Measurements from ENCODE around the gene CNGB1. TPM values are rescaled to one million over a fixed set of nuclear protein-coding genes. Genes with fewer than 3 reads are reported as not detected.

Gene CNGB1
- 1 to 10 TPM in 1 of 4 donors, under 1 TPM in 3; 0.14 to 1.9 (median 0.87) TPM for total RNA-seq

DNA sequence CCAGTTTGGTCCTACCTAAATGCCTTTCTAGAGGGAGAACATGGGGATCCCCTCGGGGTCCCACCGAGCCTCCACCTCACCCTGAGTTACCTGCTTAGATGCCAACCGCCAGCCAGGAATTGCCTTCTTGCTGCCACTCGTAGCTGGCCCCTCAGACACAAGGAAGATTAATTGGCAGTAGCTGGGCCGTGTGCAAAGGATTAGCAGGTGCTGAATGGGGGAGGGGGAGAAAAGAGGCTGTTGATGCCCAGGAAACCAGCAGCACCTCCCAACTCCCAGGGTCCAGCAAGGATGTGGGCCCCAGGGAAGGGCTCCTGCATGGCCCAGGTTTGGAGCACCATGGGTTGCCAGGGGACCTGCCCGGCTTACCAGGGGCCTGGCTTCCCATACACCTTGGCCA is at the start of gene CNGB1:
TSS of gene CNGB1 (minus strand) at position 159 of the 400 bp plus-strand sequence. CDS start 3,842 bp downstream, outside the sequence.
- Histone ChIP-seq H3K4me3 (no peak within 1 kb of the TSS), H3K4me1 (no peaks in the 10 kb centered on the region), H3K9me3 (no peaks in the 10 kb centered on the region), H3K27ac (no peak within 1 kb of the TSS), H3K36me3 (no peaks in the 10 kb centered on the region), H3K27me3 (no peaks in the 10 kb centered on the region)
- intact Hi-C loops (cut with DNase I; ENCODE audit: low total_unique reads) (no loop called here), in situ Hi-C loops (cut with MboI; ENCODE audit: low pct_ligation_motif_present in 1 of 4, low pct_unique_long_range_greater_than_20kb in 1 of 4, low sequenced_read_pairs in 3 of 4) (no loop called here)
- no peak for DNase-seq
- no peak for TF ChIP-seq CTCF (IDR thresholded peaks at IDR 0.05)
- no peak for TF ChIP-seq EP300 (IDR thresholded peaks at IDR 0.05; ENCODE audit: low read depth)
- no peak for TF ChIP-seq POLR2AphosphoS5 (IDR thresholded peaks at IDR 0.05)
- no peak for TF ChIP-seq POLR2A (IDR thresholded peaks at IDR 0.05)
- WGBS, 2 donors (ENCODE audit: low coverage in 1 of 2) = 67 to 83% methylated on average over 4 to 6 of the region's 6 CpGs

- intact Hi-C loops (cut with DNase I; ENCODE audit: low total_unique reads) (loop anchor here (5.0 to 10.0 kb wide), 2 partner anchors 102 to 265 kb away; no protein-coding TSS in a partner anchor), in situ Hi-C loops (cut with MboI; ENCODE audit: low pct_ligation_motif_present in 1 of 4, low pct_unique_long_range_greater_than_20kb in 1 of 4, low sequenced_read_pairs in 3 of 4) (loop anchor here in 3 of 4 donors (5.0 to 25.0 kb wide), 6 partner anchors 105 to 642 kb away; partner anchors contain the start of gene CFAP20 (in 3 of the 3))
- H3K4me3 ChIP-seq = no peak overlapping the region
- H3K27me3 ChIP-seq = no peaks in the 10 kb centered on the region
- no peaks in the 10 kb centered on the region for H3K9me3 ChIP-seq
- TF ChIP-seq CTCF (IDR thresholded peaks at IDR 0.05) (no peak), EP300 (IDR thresholded peaks at IDR 0.05; ENCODE audit: low read depth) (no peak), POLR2A (IDR thresholded peaks at IDR 0.05) (no peak), POLR2AphosphoS5 (IDR thresholded peaks at IDR 0.05) (no peak)
- H3K27ac ChIP-seq = no peak overlapping the region
- peaks cover 18 to 37% (median 29%) of the 10 kb centered on the region in 4 donors for H3K4me1 ChIP-seq
- DNase-seq = no peak
- 86% methylated on average over 8 of the region's 8 CpGs; no CpG with 5 or more reads in 1 of the 2 donors for WGBS, 2 donors (ENCODE audit: low coverage in 1 of 2)
- no peaks in the 10 kb centered on the region for H3K36me3 ChIP-seq
Observed at GRCh38 chr16:58019866-58020538, 49.1 kb upstream of the CNGB1 start.

- Histone ChIP-seq H3K27me3 (no peaks in the 10 kb centered on the region), H3K4me1 (peaks cover 18 to 25% (median 19%) of the 10 kb centered on the region in 4 donors), H3K9me3 (no peaks in the 10 kb centered on the region), H3K36me3 (no peaks in the 10 kb centered on the region), H3K27ac (no peak overlapping the region), H3K4me3 (no peak overlapping the region)
- WGBS, 2 donors (ENCODE audit: low coverage in 1 of 2) = 84% methylated on average over 7 of the region's 7 CpGs; no CpG with 5 or more reads in 1 of the 2 donors
- no peak for TF ChIP-seq POLR2AphosphoS5 (IDR thresholded peaks at IDR 0.05)
- no peak for TF ChIP-seq POLR2A (IDR thresholded peaks at IDR 0.05)
- no peak for TF ChIP-seq CTCF (IDR thresholded peaks at IDR 0.05)
- no peak for TF ChIP-seq EP300 (IDR thresholded peaks at IDR 0.05; ENCODE audit: low read depth)
- in situ Hi-C loops (cut with MboI; ENCODE audit: low pct_ligation_motif_present in 1 of 4, low pct_unique_long_range_greater_than_20kb in 1 of 4, low sequenced_read_pairs in 3 of 4) (loop anchor here in 3 of 4 donors (10.0 to 25.0 kb wide), 5 partner anchors 106 to 643 kb away; partner anchors contain the start of gene CFAP20 (in 1 of the 3)), intact Hi-C loops (cut with DNase I; ENCODE audit: low total_unique reads) (loop anchor here (10.0 kb wide), 1 partner anchor 264 kb away; no protein-coding TSS in a partner anchor)
- DNase-seq = no peak
Observed at GRCh38 chr16:58018803-58019202, 47.9 kb upstream of the CNGB1 start.

DNA sequence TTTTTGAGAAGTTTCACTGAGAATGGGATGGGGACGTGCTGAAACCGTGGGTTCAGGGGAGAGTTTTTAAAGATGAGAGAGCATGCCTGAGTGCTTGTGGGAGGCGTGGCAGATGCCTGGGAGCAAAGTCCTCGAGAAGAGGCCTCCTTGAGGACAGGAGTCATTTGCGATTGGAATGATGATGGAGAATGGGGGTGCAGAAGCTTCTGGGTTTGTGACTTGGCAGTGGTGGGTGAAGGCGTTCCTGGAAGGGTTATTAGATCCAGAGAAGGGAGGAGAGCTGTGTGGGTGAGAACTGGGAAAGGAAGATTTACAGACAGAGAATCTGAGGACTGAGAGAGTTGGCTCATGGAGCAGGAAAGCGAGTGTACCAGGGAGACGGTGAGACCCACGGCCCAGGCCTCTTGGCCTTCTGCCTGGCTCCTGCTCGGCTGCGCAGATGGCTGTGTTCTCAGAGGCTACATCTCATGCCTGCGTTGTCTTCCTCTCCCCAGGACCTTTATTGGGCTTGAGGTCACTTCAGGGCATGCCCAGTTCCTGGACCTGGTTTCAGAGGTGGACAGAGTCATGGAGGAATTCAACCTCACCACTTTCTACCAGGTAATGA is 46.0 kb upstream of the CNGB1 start:
- intact Hi-C loops (cut with DNase I; ENCODE audit: low total_unique reads) (loop anchor here (10.0 kb wide), 1 partner anchor 262 kb away; no protein-coding TSS in a partner anchor), in situ Hi-C loops (cut with MboI; ENCODE audit: low pct_ligation_motif_present in 1 of 4, low pct_unique_long_range_greater_than_20kb in 1 of 4, low sequenced_read_pairs in 3 of 4) (loop anchor here in 3 of 4 donors (10.0 to 25.0 kb wide), 5 partner anchors 108 to 645 kb away; partner anchors contain the start of gene CFAP20 (in 1 of the 3))
- Histone ChIP-seq H3K9me3 (no peaks in the 10 kb centered on the region), H3K36me3 (no peaks in the 10 kb centered on the region), H3K4me3 (no peak overlapping the region), H3K27me3 (no peaks in the 10 kb centered on the region), H3K27ac (no peak overlapping the region), H3K4me1 (peaks cover under 1 to 6% (median 2%) of the 10 kb centered on the region in 4 donors)
- TF ChIP-seq POLR2A (IDR thresholded peaks at IDR 0.05) = no peak
- no peak for TF ChIP-seq POLR2AphosphoS5 (IDR thresholded peaks at IDR 0.05)
- no peak for TF ChIP-seq CTCF (IDR thresholded peaks at IDR 0.05)
- TF ChIP-seq EP300 (IDR thresholded peaks at IDR 0.05; ENCODE audit: low read depth) = no peak
- no peak for DNase-seq
- 38 to 59% methylated on average over 4 to 12 of the region's 12 CpGs for WGBS, 2 donors (ENCODE audit: low coverage in 1 of 2)
